NCI-H1105 (cell line): ENCODE data around the gene GPR137.
"Not testable (repeated sequence)": the region's sequence is repeated elsewhere in the genome, so short reads cannot be mapped to it uniquely, and the experiment has no call there.

Experiments used
- DNase-seq: peaks from one replicate; lab custom pipeline; 2025; lab: John Stamatoyannopoulos, UW

GPR137 gene

GRCh38 chr11:64321026-64321425 is 35.4 kb downstream of the GPR137 start:
- DNase-seq: no peak

GRCh38 chr11:64321533-64321932 is 35.9 kb downstream of the GPR137 start:
- DNase-seq: no peak

GRCh38 chr11:64322925-64323260 is 37.2 kb downstream of the GPR137 start:
- DNase-seq: no peak

GRCh38 chr11:64323373-64323772 is 37.7 kb downstream of the GPR137 start:
- no peak for DNase-seq

GRCh38 chr11:64323984-64324383 is 38.3 kb downstream of the GPR137 start:
- DNase-seq: not testable (repeated sequence)

GRCh38 chr11:64324692-64325469 is 39.2 kb downstream of the GPR137 start:
- DNase-seq: no peak

GRCh38 chr11:64327375-64327774 is 41.7 kb downstream of the GPR137 start:
- DNase-seq: no peak

GRCh38 chr11:64327993-64328392 is 42.3 kb downstream of the GPR137 start:
- DNase-seq: no peak

GRCh38 chr11:64330888-64331287 is 45.2 kb downstream of the GPR137 start:
- DNase-seq: no peak

GRCh38 chr11:64331569-64332371 is 46.1 kb downstream of the GPR137 start:
- DNase-seq: no peak

GRCh38 chr11:64333556-64333955 is 47.9 kb downstream of the GPR137 start:
- no peak for DNase-seq

GRCh38 chr11:64334764-64335735 is 49.4 kb downstream of the GPR137 start:
- DNase-seq: peak; percentile 33

- DNase-seq: no peak
Observed at GRCh38 chr11:64337538-64338249, 52.0 kb downstream of the GPR137 start.

- DNase-seq: no peak
Observed at GRCh38 chr11:64338716-64339115, 53.1 kb downstream of the GPR137 start.
